AML-193 (cell line): ENCODE results near the gene DNAJC13.
"Not testable (repeated sequence)": the region's sequence is repeated elsewhere in the genome, so short reads cannot be mapped to it uniquely, and the experiment has no call there.

Source experiments
- DNase-seq, 2 experiments: peaks; one replicate each; lab custom pipeline; 2025; lab: John Stamatoyannopoulos, UW

The DNAJC13 gene

GRCh38 chr3:132416807-132417694 lies at the start of gene DNAJC13:
DNAJC13 (plus strand) TSS chr3:132417502; CDS start chr3:132434551, 17,049 bp downstream.
- DNase-seq, result peak; percentile 99

- DNase-seq, result no peak
These were observed 48.8 kb upstream of the DNAJC13 start for GRCh38 chr3:132368515-132368914.

- DNase-seq, result no peak
These were observed 48.3 kb upstream of the DNAJC13 start for GRCh38 chr3:132368962-132369361.

DNA sequence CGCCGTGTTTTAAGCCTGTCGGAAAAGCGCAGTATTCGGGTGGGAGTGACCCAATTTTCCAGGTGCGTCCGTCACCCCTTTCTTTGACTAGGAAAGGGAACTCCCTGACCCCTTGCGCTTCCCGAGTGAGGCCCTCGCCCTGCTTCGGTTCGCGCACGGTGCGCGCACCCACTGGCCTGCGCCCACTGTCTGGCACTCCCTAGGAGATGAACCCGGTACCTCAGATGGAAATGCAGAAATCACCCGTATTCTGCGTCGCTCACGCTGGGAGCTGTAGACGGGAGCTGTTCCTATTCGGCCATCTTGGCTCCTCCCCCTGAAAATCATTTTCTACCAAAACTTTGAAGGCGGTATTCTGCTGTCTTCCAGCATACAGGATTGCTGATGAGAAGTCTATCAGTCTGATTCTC lies 40.4 kb upstream of the DNAJC13 start:
- DNase-seq, result not testable (repeated sequence)

DNA sequence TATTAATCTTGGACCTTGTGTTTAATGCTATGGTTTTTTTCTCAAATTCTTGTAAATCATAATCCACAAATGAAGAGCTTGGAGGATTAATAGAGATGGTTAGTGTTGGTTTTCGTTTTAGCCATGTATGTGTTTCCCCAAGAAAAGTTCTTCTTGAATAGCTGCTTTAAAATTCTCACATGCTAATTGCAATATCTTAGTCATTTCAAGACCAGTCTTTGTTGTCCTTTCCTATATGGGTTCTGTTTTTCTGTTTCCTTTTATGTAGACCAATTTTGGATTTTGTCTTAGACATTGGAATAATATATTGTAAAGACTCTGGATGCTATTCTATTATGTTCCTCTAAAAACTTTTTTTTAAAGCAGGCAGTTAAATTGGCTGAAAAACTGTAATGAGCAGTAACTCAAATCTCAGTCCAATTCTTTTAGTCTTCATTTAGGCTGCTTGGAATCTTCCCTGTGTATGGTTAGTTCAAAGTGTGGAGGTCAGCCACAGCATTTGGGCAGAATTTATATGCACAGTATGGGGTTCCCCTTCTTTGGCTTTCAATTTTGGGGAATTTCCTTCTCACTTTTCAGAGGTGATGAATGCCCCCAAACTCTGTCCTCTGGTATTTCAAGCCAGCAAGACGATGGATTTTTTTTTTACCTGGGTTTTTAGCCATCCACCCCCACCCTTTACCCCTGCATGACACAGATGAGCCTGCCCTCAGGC lies 39.1 kb upstream of the DNAJC13 start:
- no peak for DNase-seq

DNA sequence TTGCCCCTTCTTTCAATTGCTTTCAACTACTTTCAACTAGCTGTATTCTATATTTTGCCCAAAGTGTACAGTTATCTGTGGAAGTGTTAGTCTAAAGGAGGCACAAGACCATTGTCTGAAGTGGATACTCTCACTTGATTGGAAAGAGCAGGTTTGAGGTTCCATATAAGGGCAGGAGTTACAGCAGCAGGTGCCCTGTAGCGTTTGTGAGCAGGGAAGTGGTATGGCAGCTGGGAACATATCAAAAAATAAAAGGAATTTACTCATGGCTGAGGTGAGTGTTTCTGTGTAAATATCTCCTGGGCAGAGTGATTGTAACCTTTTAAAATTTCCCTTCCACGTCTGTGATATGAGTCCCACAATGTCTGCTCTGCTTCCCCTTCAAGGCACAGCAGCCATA lies 38.5 kb upstream of the DNAJC13 start:
- no peak for DNase-seq

DNA sequence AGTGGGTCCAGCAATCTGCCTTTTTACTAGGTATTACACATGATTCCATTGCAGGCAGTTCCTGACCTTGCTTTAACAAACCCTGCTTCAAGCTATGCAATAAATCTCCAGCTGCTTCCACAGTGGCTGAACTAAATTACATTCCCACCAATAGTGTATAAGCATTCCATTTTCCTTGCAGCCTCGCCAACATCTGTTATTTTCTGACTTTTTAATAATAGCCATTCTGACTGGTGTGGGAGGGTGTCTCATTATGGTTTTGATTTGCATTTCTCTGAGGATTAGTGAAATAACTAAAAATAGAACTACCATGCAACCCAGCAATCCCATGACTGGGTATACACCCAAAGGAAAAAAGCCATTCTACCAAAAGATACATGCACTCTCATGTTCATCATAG lies 36.4 kb upstream of the DNAJC13 start:
- no peak for DNase-seq

GRCh38 chr3:132381348-132381944 lies 35.9 kb upstream of the DNAJC13 start:
- no peak for DNase-seq

GRCh38 chr3:132382267-132382666 lies 35.0 kb upstream of the DNAJC13 start:
- DNase-seq, result no peak

DNA sequence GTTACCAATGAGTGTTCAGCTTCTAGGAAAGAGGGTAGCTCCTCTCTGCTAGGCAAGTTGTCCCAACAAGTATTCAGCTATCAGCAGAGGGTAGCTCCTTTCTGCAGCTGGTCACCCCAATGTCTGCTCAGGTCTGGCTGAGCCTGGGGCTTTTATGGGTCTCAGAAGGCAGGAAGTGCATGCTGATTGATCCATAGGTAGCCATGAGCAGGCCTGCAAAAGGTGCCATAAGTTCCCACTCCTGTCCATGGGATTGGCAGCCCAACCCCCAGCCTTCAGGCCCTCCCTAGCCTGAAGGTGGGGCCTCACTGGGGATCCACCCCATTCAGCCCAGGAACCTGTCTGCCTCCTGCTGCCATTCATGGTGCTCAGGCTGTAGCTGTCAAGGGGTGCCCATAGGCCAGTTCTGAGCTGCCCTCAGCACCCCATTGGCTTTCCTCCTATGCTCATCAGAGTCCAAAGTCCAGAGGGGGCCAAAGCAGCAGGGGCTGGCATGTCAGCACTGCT lies 34.6 kb upstream of the DNAJC13 start:
- no peak for DNase-seq

GRCh38 chr3:132386259-132386658 lies 31.0 kb upstream of the DNAJC13 start:
- no peak for DNase-seq

- DNase-seq, result not testable (repeated sequence)
These were observed 24.6 kb upstream of the DNAJC13 start for GRCh38 chr3:132392675-132393074.

DNA sequence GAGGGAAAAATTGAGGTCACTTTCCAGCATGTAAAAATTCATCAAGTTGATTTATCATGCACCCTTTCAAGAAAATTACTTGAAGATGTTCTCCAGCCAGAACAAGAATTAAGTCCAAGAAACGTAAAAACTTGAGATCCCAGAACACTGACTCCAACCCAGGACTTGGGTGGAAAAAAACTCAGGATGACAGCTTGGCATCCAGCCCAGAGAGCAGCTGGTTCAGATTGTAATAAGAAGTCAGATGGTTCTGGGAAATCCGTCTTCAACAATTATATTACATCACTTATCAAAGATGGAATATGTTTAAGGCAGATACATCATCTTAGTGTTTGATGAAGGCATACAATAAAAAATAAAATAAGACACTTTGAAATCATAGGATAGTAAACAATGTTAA lies 23.0 kb upstream of the DNAJC13 start:
- no peak for DNase-seq

GRCh38 chr3:132395126-132395525 lies 22.2 kb upstream of the DNAJC13 start:
- no peak for DNase-seq

GRCh38 chr3:132396255-132396654 lies 21.0 kb upstream of the DNAJC13 start:
- DNase-seq, result no peak

DNA sequence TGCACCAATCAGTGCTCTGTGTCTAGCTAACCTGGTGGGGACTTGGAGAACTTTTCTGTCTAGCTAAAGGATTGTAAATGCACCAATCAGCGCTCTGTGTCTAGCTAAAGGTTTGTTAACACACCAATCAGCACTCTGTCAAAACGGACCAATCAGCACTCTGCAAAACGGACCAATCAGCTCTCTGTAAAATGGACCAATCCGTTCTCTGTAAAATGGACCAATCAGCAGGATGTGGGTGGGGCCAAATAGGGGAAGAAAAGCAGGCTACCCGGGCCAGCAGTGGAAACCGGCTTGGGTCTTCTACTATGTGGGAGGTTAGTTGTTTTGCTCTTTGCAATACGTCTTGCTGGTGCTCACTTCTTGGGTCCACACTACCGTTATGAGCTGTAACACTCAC lies 20.5 kb upstream of the DNAJC13 start:
- not testable (repeated sequence) for DNase-seq

GRCh38 chr3:132399054-132399929 lies 18.0 kb upstream of the DNAJC13 start:
- DNase-seq, result peak; percentile 72 to 85

DNA sequence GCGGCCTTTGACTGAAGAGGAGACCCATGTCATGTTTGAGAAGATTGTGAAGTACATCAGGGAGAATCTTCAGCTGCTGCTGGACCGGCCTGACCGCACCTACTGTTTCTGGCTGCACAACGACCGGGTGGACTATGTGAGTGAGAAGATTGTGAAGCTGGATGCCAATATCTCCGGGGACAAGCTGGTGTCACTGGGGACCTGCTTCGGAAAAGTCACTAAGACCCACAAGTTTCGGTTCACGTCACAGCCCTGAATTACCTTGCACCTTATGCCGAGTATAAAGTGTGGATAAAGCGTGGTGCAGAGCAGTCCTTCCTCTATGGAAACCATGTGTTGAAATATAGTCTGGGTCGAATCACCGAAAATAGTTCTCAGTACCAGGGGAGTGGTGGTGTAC lies 16.0 kb upstream of the DNAJC13 start:
- DNase-seq, result no peak

GRCh38 chr3:132404276-132404675 lies 13.0 kb upstream of the DNAJC13 start:
- no peak for DNase-seq

GRCh38 chr3:132405188-132405587 lies 12.1 kb upstream of the DNAJC13 start:
- no peak for DNase-seq

- peak in 1 of 2 experiments; percentile 38 for DNase-seq
These were observed 11.5 kb upstream of the DNAJC13 start for GRCh38 chr3:132405609-132406299.
